HL-60 (cell line): ENCODE results near the gene PACS1.

Source experiments
- CTCF ChIP-seq: IDR thresholded peaks from one replicate; pipeline ENCODE4 v1.5.1; 2011; ENCODE audit warnings: low read length, control low read depth, inconsistent platforms; ENCODE audit not compliant: insufficient read depth
- GABPA ChIP-seq: IDR thresholded peaks from 2 replicates; pipeline ENCODE4 v1.6.1; 2012; ENCODE audit warnings: low read depth
- REST ChIP-seq: IDR thresholded peaks from 2 replicates; pipeline ENCODE4 v1.6.1; 2012; ENCODE audit warnings: low read depth; ENCODE audit not compliant: insufficient replicate concordance
- SPI1 ChIP-seq: IDR thresholded peaks from 2 replicates; pipeline ENCODE4 v1.6.1; 2012; ENCODE audit warnings: low read depth, mild to moderate bottlenecking, borderline replicate concordance

- TF ChIP-seq CTCF (no peak), GABPA (no peak), SPI1 (no peak), REST (no peak)
Measured at GRCh38 chr11:66119348-66120133, 49.5 kb downstream of the PACS1 start.
